HL-60 (cell line): Measurements from ENCODE around the gene C9orf153.

ENCODE experiments used
- GABPA ChIP-seq: IDR thresholded peaks from 2 replicates; pipeline ENCODE4 v1.6.1; 2012; ENCODE audit warnings: low read depth
- POLR2AphosphoS5 ChIP-seq: IDR thresholded peaks from 2 replicates; pipeline ENCODE4 v1.6.1; 2012; ENCODE audit warnings: low read depth
- SPI1 ChIP-seq: IDR thresholded peaks from 2 replicates; pipeline ENCODE4 v1.6.1; 2012; ENCODE audit warnings: low read depth, mild to moderate bottlenecking, borderline replicate concordance
- TF ChIP-seq, protein P1 (sequence below): IDR thresholded peaks from one replicate; pipeline ENCODE4 v1.5.1; 2011; ENCODE audit warnings: low read length, control low read depth, inconsistent platforms; ENCODE audit not compliant: insufficient read depth
- TF ChIP-seq, protein P2 (sequence below): IDR thresholded peaks from 2 replicates; pipeline ENCODE4 v1.6.1; 2012; ENCODE audit warnings: low read depth; ENCODE audit not compliant: insufficient replicate concordance

DNA sequence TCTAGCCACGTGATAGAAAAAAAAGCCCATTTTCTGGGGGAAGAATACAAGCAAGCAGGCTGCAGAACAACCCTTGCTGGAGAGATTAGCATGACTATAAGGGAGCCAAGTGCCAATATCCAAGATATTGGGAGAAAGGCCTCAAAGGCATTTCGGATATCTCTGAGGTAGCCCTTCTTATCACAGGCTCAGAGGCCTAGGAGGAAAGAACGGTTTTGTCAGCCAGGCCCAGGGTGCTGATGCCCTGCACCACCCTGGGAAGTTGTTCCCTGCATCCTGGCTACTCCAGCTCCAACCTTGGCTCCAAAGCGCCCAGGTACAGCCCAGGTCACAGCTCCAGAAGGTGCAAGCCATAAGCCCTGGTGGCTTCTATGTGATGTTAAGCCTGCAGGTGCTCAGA, 66.4 kb downstream of the C9orf153 start:
- TF ChIP-seq, protein P1, sequence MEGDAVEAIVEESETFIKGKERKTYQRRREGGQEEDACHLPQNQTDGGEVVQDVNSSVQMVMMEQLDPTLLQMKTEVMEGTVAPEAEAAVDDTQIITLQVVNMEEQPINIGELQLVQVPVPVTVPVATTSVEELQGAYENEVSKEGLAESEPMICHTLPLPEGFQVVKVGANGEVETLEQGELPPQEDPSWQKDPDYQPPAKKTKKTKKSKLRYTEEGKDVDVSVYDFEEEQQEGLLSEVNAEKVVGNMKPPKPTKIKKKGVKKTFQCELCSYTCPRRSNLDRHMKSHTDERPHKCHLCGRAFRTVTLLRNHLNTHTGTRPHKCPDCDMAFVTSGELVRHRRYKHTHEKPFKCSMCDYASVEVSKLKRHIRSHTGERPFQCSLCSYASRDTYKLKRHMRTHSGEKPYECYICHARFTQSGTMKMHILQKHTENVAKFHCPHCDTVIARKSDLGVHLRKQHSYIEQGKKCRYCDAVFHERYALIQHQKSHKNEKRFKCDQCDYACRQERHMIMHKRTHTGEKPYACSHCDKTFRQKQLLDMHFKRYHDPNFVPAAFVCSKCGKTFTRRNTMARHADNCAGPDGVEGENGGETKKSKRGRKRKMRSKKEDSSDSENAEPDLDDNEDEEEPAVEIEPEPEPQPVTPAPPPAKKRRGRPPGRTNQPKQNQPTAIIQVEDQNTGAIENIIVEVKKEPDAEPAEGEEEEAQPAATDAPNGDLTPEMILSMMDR = no peak
- TF ChIP-seq POLR2AphosphoS5 (no peak), SPI1 (no peak), GABPA (no peak)
- TF ChIP-seq, protein P2, sequence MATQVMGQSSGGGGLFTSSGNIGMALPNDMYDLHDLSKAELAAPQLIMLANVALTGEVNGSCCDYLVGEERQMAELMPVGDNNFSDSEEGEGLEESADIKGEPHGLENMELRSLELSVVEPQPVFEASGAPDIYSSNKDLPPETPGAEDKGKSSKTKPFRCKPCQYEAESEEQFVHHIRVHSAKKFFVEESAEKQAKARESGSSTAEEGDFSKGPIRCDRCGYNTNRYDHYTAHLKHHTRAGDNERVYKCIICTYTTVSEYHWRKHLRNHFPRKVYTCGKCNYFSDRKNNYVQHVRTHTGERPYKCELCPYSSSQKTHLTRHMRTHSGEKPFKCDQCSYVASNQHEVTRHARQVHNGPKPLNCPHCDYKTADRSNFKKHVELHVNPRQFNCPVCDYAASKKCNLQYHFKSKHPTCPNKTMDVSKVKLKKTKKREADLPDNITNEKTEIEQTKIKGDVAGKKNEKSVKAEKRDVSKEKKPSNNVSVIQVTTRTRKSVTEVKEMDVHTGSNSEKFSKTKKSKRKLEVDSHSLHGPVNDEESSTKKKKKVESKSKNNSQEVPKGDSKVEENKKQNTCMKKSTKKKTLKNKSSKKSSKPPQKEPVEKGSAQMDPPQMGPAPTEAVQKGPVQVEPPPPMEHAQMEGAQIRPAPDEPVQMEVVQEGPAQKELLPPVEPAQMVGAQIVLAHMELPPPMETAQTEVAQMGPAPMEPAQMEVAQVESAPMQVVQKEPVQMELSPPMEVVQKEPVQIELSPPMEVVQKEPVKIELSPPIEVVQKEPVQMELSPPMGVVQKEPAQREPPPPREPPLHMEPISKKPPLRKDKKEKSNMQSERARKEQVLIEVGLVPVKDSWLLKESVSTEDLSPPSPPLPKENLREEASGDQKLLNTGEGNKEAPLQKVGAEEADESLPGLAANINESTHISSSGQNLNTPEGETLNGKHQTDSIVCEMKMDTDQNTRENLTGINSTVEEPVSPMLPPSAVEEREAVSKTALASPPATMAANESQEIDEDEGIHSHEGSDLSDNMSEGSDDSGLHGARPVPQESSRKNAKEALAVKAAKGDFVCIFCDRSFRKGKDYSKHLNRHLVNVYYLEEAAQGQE = no peak
